Stimulated activated naive CD4-positive, alpha-beta T cell (primary cell): ENCODE results near the gene WDR4.
"Not testable (repeated sequence)": the region's sequence is repeated elsewhere in the genome, so short reads cannot be mapped to it uniquely, and the experiment has no call there.

Experiments used
- DNase-seq, 6 experiments: peaks; one replicate each; lab custom pipeline; 2025; lab: John Stamatoyannopoulos, UW

Gene WDR4, protein sequence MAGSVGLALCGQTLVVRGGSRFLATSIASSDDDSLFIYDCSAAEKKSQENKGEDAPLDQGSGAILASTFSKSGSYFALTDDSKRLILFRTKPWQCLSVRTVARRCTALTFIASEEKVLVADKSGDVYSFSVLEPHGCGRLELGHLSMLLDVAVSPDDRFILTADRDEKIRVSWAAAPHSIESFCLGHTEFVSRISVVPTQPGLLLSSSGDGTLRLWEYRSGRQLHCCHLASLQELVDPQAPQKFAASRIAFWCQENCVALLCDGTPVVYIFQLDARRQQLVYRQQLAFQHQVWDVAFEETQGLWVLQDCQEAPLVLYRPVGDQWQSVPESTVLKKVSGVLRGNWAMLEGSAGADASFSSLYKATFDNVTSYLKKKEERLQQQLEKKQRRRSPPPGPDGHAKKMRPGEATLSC

DNA sequence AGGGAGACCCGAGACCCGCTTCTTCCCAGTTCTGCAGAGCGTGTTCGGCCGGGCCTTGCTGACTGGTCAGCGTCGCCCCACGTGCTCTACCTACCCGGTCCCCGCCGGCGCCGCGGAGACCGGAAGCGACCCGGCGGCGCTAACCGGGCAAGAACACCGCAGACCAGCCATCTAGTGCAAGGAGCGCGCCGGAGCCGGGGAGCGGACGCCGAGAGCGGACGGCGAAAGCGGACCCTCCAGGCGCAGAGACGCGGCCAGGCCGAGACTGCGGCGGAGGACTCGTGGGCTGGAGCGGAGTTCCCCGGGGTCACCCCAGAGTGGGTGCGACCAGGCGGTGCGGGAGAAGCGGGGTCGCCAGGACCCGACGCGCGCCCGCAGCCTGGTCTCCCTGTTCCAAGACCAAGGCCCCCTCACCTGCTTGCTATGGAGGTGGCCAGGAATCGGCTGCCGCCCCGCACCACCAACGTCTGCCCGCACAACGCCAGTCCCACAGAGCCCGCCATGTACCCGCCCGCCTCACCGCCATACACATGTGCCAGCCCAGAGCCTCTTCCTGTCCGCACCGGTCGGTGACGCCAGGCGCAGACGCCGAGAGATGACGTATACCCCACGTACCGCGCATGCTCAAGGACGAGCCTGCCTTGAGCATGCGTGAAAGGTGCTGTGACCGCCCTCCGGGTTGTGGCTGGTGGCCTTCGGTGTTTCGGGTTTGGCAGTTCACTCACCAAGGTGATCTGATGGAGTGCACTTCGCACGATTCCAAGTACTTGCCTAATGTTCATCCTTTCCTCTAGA lies at the start of gene WDR4:
Gene WDR4, minus strand, starts transcription at position 547 of the 795 bp plus-strand sequence. Its CDS starts 44 bp downstream, at position 503.
- peak; percentile 97 to 98 (median 98) for DNase-seq

DNA sequence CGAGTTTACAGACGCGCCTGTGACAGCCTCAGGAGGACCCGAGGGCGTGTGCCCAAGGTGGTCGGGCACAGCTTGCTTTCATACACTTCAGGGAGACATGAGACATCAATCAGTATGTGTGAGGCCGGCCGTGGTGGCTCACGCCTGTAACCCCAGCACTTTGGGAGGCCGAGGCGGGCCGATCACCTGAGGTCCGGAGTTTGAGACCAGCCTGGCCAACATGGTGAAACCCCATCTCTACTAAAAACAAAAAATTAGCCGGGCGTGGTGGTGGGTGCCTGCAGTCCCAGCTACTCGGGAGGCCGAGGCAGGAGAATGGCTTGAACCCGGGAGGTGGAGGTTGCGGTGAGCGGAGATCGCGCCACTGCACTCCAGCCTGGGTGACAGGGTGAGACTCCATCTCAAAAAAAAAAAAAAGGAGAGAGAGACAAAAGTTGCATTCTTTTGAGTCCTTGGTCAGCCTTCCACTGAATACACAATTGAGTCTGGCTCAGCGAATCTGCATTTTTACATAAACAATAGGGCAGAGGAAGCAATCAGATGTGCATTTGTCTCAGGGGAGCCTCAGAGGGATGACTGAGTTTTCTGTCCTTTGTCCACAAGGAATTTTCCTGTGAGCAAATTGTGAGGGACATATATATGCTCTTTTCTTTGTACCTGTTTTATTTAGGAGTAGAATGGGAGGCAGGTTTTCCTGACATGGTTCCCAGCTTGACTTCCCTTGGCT lies 48.3 kb upstream of the WDR4 start:
- DNase-seq = not testable (repeated sequence)

DNA sequence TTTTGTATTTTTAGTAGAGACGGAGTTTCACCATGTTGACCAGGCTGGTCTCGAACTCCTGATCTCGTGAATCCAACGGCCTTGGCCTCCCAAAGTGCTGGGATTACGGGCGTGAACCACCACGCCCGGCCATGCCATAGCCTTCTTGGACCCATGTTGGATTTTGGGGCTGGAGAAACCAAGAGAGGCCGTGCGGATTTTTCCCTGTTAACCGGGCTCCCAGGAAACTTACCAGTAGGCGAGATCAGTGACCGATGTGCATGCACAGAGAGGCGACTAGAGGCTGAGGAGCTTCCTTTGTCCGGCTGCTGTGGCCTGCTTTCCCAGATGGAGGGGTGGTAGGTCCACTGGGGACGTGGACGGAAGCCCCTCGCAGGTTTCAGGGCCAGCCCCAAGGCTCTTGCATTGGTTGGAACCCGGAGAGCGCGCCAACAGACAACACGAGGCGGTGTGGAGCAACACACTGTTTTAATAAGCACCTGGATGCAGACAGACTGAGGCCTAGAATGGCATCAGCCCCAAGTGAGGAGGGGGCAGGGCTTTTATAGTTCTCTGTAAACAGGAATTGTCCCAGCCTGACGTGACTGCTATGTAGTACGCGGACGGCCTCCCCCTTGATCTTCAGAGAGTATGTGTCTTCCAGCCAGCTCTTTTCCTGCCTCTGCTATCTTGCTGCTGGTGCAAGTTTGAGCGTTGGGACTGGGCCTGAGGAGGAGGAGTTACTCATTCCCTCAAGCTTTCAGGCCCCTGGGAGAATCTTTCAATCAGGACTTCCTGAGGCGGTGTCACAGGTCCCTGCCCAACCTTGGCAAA lies 46.0 kb upstream of the WDR4 start, which contains the start of gene ERVH48-1:
Gene ERVH48-1, minus strand, starts transcription at position 517 of the 813 bp plus-strand sequence. CDS start 6,624 bp downstream, outside the sequence.
- DNase-seq = peak; percentile 13 to 56 (median 43)

DNA sequence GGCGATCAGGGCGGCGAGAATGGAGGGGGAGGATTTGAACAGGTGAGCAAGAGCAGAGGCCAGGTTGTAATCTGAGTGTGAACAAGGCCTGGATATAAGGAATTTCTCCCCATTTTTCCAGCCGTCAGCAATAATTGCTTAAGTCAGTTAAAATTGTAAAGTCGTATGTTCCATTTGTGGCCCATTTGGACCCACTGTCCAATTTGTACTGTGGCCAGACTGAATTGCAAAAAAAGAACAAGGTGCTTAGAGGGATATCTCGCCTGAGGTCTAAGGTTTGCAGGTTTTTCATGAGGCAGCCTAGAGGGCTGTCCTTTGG lies 45.1 kb upstream of the WDR4 start:
- no peak for DNase-seq

DNA sequence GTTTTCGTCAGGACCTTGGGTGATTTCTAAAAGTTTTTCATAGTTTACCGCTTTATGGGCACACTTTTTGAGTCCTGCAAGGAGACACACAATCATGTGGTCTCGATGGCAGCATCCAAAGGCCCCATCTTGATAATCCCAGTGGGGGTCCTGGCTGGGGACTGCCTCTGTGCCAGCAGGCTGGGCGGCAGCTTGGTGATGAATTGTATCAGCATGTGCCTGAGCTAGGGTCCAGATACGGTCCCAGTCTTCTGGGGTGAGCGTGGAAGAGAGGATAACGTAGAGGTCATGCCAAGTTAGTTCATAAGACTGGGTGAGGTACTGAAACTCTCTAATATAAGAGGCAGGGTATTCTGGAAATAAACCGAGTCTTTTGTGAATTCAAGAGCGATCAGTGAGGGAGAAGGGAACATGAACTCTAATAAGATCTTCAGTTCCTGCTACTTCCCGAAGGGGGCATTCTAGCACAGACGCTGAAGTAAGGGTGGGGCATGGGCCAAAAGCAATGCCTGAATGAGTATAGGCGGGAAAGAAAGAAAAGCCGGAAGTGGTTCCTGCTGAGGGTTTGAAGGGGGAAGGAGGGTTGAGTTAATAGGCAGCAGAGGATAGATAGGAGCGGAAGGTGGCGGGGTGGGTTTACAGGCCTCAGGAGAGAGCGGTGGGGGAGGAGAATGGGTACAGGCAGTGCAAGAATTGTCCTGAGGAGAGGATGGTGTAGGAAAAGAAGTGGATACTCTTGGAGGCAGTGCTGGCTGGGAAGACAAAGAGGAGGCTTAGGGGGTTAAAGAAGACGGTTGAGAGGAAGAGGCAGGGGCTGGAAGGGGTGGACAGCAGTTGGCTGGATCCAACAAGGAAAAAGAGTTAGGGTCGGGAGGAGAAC lies 44.5 kb upstream of the WDR4 start:
- DNase-seq = peak; percentile 31 to 84 (median 67)

DNA sequence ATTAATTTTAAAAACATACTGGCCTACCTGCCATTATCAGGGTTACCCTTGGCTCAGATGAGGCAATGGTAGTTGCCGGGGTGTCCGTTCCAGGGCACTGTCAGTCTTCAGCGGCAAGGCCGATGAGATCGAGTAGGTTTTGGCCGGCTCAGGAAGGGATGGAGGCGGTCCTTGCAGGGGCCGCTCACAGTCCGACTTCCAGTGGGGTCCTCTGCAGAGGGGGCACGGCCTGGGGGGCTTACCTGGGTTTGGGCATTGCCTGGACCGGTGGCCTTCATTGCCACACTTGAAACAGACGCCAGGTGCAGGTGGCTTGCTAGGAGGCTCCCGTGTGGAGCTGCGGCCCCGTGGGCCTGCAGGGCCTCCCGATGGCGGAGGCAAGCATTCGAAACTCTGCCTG lies 43.6 kb upstream of the WDR4 start:
- DNase-seq = no peak

DNA sequence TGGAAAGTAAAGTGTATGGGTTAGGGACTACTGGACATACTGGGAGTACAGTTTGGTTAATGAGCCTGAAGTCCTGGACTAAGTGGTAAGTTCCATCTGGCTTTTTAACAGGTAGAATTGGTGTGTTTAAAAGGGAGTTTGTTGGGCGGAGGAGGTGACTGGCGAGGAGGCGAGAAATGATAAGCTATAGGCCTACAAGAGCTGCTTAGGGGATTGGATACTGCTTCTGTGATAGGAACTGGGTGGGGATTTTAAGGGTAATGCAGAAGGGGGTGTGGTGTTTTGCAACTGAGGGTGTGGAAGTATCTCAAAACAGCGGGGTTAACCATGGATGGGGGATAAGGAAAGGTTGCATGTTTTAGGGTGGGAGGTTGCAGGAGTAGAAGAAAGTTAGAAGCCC lies 42.6 kb upstream of the WDR4 start:
- no peak for DNase-seq

DNA sequence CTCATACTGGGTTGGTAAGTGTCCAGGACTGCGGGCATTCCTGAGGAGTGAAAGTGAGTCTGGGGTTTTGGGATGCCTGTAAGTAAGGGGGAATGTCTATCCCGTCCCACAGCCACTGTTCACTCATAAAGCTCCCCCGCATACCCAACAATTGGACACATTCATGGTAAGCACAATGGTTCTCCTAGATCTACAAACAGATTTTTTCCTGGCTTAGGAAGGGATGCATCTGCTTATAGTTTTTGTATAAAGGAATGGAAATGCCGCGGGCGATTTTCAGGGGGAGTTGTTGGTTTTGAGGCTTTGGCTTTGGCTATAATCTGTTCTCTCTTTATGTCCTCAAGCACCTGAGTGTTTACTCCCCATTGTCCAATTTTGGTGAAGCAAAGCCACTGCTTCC lies 39.0 kb upstream of the WDR4 start:
- no peak for DNase-seq

DNA sequence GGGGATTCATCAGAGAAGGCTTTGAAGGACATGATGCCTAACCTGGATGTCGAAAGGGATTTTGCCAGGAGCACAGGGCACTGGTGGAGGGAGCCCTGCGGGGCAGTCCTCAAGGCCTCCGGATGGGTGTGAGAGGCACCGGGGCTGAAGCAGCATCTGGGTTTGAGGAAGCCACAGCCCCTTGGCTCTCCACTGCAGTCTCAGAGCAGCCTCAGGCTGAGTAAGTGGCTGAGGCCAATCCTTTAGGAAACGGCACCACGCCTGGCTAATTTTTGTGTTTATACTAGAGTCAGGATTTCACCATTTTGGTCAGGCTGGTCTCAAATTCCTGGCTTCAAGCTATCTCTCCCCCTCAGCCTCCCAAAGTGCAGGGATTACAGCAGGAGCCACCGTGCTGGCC lies 34.1 kb upstream of the WDR4 start:
- no peak for DNase-seq

DNA sequence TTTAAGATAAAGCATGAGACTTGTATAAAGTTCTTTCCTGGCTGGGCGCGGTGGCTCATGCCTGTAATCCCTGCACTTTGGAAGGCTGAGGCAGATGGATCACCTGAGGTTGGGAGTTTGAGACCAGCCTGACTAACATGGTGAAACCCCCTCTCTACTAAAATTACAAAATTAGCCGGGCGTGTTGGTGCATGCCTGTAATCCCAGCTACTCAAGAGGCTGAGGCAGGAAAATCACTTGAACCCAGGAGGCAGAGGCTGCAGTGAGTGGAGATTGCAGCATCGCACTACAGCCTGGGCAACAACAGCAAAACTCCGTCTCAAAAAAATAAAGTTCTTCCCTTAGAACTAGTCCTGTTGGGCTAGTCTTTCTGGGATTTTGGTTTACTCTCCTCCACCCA lies 32.6 kb upstream of the WDR4 start:
- DNase-seq = not testable (repeated sequence)

DNA sequence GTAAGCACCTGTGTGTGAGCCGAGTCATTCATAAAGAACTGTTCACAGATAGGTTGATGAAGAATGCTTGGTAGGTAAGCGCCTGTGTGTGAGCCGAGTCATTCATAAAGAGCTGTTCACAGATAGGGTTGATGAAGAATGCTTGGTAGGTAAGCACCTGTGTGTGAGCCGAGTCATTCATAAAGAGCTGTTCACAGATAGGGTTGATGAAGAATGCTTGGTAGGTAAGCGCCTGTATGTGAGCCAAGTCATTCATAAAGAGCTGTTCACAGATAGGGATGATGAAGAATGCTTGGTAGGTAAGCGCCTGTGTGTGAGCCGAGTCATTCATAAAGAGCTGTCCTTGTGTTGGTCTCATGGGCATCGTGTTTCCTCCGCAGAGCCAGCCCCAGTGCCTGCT lies 29.1 kb upstream of the WDR4 start:
- not testable (repeated sequence) for DNase-seq

DNA sequence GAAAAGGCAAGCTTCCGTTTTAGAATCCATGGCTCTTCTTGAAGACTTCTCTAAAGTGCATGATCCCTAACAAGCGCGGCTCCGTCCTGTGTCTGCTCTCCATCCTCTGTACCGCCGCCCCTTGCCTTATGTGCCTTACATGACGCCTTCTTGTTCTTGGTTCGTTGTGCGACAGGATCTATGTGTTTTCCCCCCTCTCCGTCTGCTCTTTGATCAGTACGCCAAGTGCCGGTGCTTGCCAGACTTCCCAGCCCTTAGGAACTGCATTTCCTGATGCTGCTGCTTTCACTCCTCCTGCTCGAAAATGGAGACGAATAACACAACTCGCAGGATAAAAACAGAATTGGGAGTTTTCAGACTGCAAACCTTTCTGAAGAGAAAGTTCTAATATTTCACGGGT lies 26.9 kb upstream of the WDR4 start:
- DNase-seq = no peak

DNA sequence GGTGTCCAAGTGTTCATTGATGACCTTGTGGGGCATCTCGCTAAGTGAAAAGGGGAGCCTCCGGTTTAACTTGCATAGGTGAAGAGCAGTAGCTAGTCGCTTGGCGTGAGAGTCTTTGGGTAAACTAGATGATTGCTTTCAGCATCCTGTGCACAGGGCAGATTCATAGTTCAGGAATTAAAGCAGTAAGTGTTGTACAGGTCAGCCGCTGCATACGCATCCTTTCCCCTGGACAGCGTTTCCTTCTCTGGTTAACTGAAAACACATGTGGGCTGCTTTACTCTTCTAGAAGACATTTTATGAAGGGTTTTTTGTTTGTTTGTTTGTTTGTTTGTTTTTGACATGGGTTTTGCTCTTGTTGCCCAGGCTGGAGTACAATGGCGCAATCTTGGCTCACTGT lies 25.9 kb upstream of the WDR4 start:
- no peak for DNase-seq

DNA sequence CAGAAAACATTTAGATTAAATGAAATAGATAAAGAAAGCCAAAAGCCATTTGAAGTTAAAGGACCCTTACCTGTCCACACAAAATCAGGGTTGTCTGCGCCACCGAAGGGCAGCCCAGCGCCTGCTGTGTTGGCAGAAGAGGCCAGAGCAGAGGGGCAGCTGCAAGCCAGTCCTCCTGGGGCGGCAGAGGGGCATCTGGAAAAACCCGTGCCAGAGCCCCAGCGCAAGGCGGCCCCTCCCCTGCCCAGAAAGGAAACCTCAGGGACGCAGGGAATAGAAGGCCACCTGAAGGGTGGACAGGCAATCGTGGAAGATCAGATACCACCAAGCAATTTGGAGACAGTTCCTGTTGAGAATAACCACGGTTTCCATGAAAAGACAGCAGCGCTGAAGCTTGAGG lies 24.5 kb upstream of the WDR4 start:
- no peak for DNase-seq

DNA sequence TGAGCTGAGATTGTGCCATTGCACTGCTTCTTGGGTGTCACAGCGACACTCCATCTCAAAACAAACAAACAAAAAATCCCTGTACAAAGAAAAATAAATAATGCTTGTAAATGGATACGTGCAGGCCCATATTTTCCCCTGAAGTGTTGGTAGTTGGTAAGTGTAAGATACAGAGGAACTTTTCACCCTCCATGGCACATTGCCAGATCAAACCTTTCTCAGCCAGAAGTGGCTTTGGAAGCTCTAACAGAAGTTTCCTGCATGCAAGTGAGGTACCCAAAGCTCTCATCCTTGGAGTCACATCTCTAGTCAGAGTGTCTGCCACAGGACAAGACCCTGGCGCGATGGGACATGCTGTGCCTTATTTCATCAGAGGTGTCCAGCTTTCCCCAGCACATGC lies 21.1 kb upstream of the WDR4 start:
- DNase-seq = no peak

DNA sequence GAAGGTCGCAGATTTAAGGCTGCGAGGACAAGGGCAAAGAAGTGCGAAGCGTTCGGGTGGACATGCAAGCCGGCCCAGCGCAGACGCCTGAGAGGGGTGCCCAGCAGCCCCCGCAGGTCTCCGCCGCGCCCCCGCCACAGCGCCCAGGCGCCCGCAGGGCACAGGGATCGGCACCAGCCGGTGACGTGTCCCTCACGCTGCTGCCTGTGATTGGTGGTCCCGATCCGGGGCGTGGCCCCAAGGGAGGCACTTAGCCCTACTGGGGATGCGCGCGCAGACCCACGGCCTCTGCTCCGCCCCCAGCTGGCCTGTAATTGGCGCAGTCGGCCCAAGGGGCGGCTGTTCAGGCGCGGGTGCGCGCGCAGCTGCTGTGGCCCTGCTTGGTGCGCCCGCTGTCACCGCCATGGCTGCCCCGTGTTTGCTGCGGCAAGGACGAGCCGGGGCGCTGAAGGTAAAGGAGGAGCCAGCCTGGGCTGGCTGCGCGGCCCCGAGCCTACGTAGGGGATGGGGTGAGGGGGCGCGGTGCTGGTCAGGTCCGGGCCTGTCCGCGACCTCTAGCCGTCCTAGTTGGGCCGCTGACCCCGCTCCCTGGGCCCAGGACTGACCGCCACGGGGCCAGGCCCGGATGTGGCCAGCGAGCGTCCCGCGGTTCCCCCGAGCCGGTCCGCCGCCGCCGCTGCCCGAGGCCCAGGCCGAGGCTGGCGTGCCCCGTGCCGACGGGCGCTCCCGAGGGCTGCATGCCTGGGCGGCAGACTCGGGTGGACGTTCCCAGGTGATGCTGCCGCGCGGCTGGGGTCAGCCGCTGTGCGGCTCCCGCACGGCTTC lies 13.8 kb upstream of the WDR4 start, which contains the start of gene NDUFV3:
Gene NDUFV3, plus strand, starts transcription at position 379 of the 825 bp plus-strand sequence. Its CDS starts 25 bp downstream, at position 404.
- peak; percentile 98 to 100 (median 99) for DNase-seq

DNA sequence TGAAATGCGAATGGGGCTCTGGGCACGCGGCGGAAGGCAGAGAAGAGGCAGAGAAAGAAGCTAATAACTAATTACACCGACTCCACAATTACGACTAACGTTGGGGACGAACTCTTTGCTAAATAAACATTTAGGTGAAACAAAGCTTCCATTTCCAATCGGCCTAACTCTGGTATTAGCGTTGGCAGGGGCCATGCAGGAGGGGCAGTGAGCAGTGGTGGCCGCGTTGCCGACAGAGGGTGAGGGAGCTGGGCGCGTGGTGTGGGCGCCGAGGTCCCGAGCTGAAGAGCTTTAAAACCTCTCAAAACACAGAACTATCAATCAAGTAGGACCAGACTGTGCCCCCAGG lies 13.2 kb upstream of the WDR4 start:
- DNase-seq = no peak

DNA sequence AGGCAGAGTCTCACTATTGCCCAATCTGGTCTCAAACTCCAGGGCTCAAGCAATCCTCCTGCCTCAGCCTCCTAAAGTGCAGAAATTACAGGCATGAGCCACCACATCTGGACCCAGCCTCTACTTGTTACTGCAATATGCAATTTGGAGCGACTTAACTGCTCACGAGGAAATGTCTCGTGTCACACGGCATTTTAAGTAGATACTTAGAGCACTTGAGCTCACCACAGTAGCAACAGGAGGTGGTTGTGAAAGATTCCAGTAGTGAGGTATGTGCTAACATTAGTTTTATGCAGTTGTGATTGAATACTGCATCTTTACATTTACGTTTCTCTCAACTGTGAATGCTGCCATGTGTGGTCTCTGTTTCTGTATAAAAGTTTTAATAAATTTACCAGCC lies 8.0 kb upstream of the WDR4 start:
- no peak for DNase-seq

DNA sequence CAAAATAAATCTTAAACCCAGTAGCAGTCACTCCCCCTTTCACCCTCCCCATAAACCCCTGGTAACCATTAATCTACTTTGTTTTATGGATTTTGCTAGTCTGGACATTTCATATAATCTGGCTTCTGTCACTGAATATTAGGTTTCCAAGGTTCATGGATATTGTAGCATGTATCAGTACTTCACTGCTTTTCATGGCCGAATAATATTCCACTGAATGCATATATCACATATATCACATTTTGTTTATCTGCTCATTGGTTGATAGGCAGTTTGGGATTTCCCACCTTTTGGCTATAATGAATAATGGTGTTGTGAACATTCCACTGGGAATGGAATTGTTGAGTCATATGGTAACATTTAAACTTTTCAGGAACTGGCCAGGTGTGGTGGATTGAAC lies 4.6 kb upstream of the WDR4 start:
- no peak for DNase-seq

DNA sequence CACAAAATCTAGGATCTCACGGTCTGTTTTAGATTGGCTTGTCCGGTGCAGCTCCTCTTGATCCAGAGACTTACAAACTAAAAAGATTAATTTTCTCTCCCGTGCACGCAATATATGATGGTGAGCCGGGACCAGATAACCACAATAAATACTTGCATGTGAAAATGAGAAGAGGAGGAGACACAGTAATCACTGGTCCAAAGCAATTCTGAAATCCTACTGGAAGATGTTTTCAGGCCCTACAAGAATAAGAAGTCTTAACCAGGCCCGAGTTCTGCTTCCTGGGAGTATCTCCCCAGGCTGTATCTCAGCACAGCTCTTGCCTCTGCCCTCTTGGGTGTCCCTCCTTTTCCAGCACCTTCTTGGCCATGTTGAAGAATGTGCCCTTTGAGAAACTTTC lies 1.0 kb upstream of the WDR4 start:
- no peak for DNase-seq
